Upper lobe of right lung (tissue), 1 donor: ENCODE measurements around the gene B3GALT6. TPM values are rescaled to one million over a fixed set of nuclear protein-coding genes. Genes with fewer than 3 reads are reported as not detected.

Source experiments
- ATAC-seq: fragments of 200-7000 bp; cut with Tn5 transposase; one replicate; pipeline ENCODE4 v1.9.1; 2020; ENCODE audit warnings: mild to moderate bottlenecking, moderate library complexity
- DNase-seq: peaks from one replicate; pipeline ENCODE4 v3.0.0-alpha.2; 2020
- H3K27ac ChIP-seq: fragments of 200-600 bp; one replicate; pipeline ENCODE4 v1.8.0; 2022
- H3K27me3 ChIP-seq: fragments of 200-600 bp; one replicate; pipeline ENCODE4 v1.8.0; 2022; ENCODE audit warnings: mild to moderate bottlenecking
- H3K36me3 ChIP-seq: fragments of 200-600 bp; one replicate; pipeline ENCODE4 v1.8.0; 2022
- H3K4me1 ChIP-seq: fragments of 200-600 bp; one replicate; pipeline ENCODE4 v1.8.0; 2022
- H3K4me3 ChIP-seq: fragments of 200-600 bp; one replicate; pipeline ENCODE4 v1.8.0; 2022; ENCODE audit warnings: mild to moderate bottlenecking
- H3K9me3 ChIP-seq: fragments of 200-600 bp; one replicate; pipeline ENCODE4 v1.8.0; 2022
- CTCF ChIP-seq: fragments of 200-600 bp; IDR thresholded peaks from one replicate; pipeline ENCODE4 v1.8.0; 2022; ENCODE audit warnings: antibody characterized with exemption
- intact Hi-C: fragments of 100-400 bp; cut with DNase I; formaldehyde crosslinking; loops from one replicate; pipeline ENCODE4 v1.11.0; 2022
- total RNA-seq: library from RNA; stranded (reverse); fragmentation: NEBNext Ultra II Directional; extraction: Animal tissue kit (Norgen Biotek cat#: 25700); gene quantifications from one replicate; pipeline ENCODE4 v1.2.1, GENCODE V29; 2021
- donor health status: DM: no; HTN: yes; CAD: no; lungs with severe emphysema.

B3GALT6 gene
- total RNA-seq, 1 donor from 2014 or later: 16.7 TPM

DNA sequence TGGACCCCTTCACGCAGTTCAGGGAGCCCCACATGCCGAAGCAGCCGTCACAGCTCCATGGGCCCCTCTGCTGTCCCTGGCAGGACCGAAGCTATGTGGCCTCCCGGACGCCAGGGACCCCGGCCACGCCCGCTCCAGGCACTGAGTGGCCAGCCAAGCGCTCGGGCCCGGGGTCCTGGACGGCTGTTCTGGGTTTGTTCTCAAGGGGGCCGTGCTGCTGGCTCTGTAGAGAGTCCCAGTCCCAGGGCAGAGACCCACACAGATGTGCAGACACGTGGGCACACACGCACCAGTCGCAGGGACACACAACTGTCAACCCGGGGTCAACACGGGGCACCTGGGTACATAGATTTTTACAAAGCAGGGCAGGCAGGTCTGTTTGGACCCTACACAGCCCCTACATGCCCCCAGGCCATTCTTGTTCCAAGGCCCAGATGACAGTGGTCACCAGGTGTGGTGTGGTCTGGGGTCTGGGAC, 6.7 kb downstream of the B3GALT6 start:
- Histone ChIP-seq H3K36me3 (no peaks in the 10 kb centered on the region), H3K4me3 (no peak overlapping the region), H3K27me3 (peaks cover 15% of the 10 kb centered on the region), H3K9me3 (no peaks in the 10 kb centered on the region), H3K4me1 (no peaks in the 10 kb centered on the region), H3K27ac (no peak overlapping the region)
- no peak for DNase-seq
- TF ChIP-seq CTCF: no peak
- ATAC-seq: no peak
- intact Hi-C loops: no loop called here

DNA sequence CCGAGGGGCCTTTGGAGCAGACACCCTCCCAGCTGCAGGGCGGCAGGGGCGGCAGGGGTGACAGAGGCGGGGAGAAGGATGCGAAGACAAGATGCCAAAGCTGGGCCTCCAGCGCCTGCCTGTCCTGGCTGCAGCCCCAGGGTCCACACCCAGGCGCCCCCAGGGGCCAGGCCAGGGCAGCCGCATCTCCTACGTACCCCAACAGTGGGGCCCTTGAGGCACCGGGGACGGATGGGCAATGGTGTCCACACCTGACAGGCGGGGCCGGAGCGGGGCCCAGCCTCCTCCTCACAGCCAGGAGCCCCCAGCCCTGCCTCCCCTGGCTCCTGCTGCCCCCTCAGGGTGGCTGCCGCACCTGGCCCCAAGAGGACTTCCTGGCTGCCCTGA, 7.2 kb downstream of the B3GALT6 start:
- H3K4me3 ChIP-seq: no peak overlapping the region
- H3K9me3 ChIP-seq: no peaks in the 10 kb centered on the region
- no peaks in the 10 kb centered on the region for H3K4me1 ChIP-seq
- peaks cover 15% of the 10 kb centered on the region for H3K27me3 ChIP-seq
- H3K36me3 ChIP-seq: no peaks in the 10 kb centered on the region
- TF ChIP-seq CTCF: no peak
- no peak overlapping the region for H3K27ac ChIP-seq
- ATAC-seq (no peak), DNase-seq (no peak)
- intact Hi-C loops: no loop called here

- H3K4me3 ChIP-seq: no peak overlapping the region
- DNase-seq (no peak), ATAC-seq (no peak)
- no peak for TF ChIP-seq CTCF
- H3K36me3 ChIP-seq: no peaks in the 10 kb centered on the region
- no peaks in the 10 kb centered on the region for H3K4me1 ChIP-seq
- no peaks in the 10 kb centered on the region for H3K9me3 ChIP-seq
- intact Hi-C loops: no loop called here
- no peak overlapping the region for H3K27ac ChIP-seq
- H3K27me3 ChIP-seq: peaks cover 15% of the 10 kb centered on the region
Observed at GRCh38 chr1:1239614-1240347, 7.7 kb downstream of the B3GALT6 start.

- no peak for TF ChIP-seq CTCF
- H3K36me3 ChIP-seq: no peaks in the 10 kb centered on the region
- no peak overlapping the region for H3K27ac ChIP-seq
- H3K27me3 ChIP-seq: peaks cover 16% of the 10 kb centered on the region
- DNase-seq (no peak), ATAC-seq (no peak)
- no peak overlapping the region for H3K4me3 ChIP-seq
- intact Hi-C loops: no loop called here
- no peaks in the 10 kb centered on the region for H3K9me3 ChIP-seq
- H3K4me1 ChIP-seq: no peaks in the 10 kb centered on the region
Observed at GRCh38 chr1:1240348-1240732, 8.3 kb downstream of the B3GALT6 start.

GRCh38 chr1:1240822-1241587, 9.0 kb downstream of the B3GALT6 start:
- no peak for TF ChIP-seq CTCF
- no peak overlapping the region for H3K27ac ChIP-seq
- intact Hi-C loops: no loop called here
- ATAC-seq (no peak), DNase-seq (no peak)
- H3K4me3 ChIP-seq: no peak overlapping the region
- no peaks in the 10 kb centered on the region for H3K9me3 ChIP-seq
- H3K4me1 ChIP-seq: no peaks in the 10 kb centered on the region
- no peaks in the 10 kb centered on the region for H3K36me3 ChIP-seq
- H3K27me3 ChIP-seq: peaks cover 23% of the 10 kb centered on the region
